Parathyroid adenoma (tissue), 2 donors: Measurements from ENCODE around the gene CDC25B.

Source experiments
- H2AFZ ChIP-seq: fragments of 300-600 bp; sonication (generic); one replicate; pipeline ENCODE4 v1.7.0; 2017; ENCODE audit warnings: antibody characterized with exemption, mild to moderate bottlenecking
- H3K27ac ChIP-seq: fragments of 300-600 bp; sonication (generic); one replicate; pipeline ENCODE4 v1.7.0; 2017
- H3K27me3 ChIP-seq: fragments of 300-600 bp; sonication (generic); one replicate; pipeline ENCODE4 v1.7.0; 2017; ENCODE audit warnings: low read length; ENCODE audit not compliant: control insufficient read depth, insufficient read depth
- H3K36me3 ChIP-seq: fragments of 300-600 bp; sonication (generic); one replicate; pipeline ENCODE4 v1.7.0; 2017; ENCODE audit warnings: low read length; ENCODE audit not compliant: control insufficient read depth, insufficient read depth
- H3K4me1 ChIP-seq: fragments of 300-600 bp; sonication (generic); one replicate; pipeline ENCODE4 v1.7.0; 2017; ENCODE audit warnings: control low read depth
- H3K4me2 ChIP-seq: fragments of 300-600 bp; sonication (generic); one replicate; pipeline ENCODE4 v1.7.0; 2017; ENCODE audit warnings: low read length
- H3K4me3 ChIP-seq: fragments of 300-600 bp; sonication (generic); one replicate; pipeline ENCODE4 v1.7.0; 2017; ENCODE audit warnings: low read depth, low read length
- H3K79me2 ChIP-seq: fragments of 300-600 bp; sonication (generic); one replicate; pipeline ENCODE4 v1.7.0; 2017; ENCODE audit warnings: control low read depth
- H3K9ac ChIP-seq: fragments of 300-600 bp; sonication (generic); one replicate; pipeline ENCODE4 v1.7.0; 2017; ENCODE audit warnings: mild to moderate bottlenecking
- H3K9me3 ChIP-seq: fragments of 300-600 bp; sonication (generic); one replicate; pipeline ENCODE4 v1.7.0; 2017; ENCODE audit warnings: low read length; ENCODE audit not compliant: control insufficient read depth
- CTCF ChIP-seq: fragments of 300-600 bp; sonication (generic); IDR thresholded peaks from one replicate; pipeline ENCODE4 v1.7.0; 2017; ENCODE audit warnings: antibody characterized with exemption, mild to moderate bottlenecking
- donor health status: primary hyperparathyroidism.

The CDC25B gene

GRCh38 chr20:3771552-3772058, 24.5 kb upstream of the CDC25B start:
- TF ChIP-seq CTCF = no peak
- H3K79me2 ChIP-seq = no peaks in the 10 kb centered on the region
- H3K4me3 ChIP-seq = no peak overlapping the region
- no peak overlapping the region for H3K4me2 ChIP-seq
- H3K9ac ChIP-seq = no peak overlapping the region
- H3K27ac ChIP-seq = no peak overlapping the region
- no peak overlapping the region for H2AFZ ChIP-seq
- no peaks in the 10 kb centered on the region for H3K4me1 ChIP-seq
- H3K36me3 ChIP-seq = no peaks in the 10 kb centered on the region
- H3K9me3 ChIP-seq = no peaks in the 10 kb centered on the region
- no peaks in the 10 kb centered on the region for H3K27me3 ChIP-seq

DNA sequence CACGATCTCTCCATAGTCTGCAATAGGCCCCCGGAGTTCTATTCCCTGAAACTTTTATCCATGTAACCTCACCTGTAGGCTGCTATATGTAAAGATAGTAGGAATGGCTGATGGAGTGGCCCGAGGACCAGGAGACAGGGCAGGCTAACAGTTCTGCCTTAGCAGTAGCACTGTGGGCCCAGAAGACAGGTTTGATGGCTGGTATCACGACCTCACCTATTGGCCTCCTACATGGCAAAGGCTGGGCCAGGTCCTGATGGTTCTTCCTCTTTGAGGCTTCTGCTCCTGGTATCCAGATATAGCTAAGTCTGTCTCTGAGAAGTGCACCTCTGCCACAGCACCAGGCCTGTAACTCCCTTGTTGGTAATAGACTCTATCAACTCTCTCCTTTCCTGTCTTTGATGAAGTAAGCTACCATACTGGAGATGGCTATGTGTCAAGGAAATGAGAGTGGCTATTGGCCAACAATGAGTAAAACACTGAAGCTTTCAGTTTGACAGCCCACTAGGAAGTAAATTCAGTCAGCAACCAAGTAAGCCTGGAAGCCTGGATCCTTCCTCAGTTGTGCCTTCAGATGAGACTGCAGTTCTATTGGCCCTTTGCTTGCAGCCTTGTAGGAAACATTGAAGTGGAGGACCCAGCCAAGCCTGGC, 20.5 kb upstream of the CDC25B start:
- no peak overlapping the region for H3K4me2 ChIP-seq
- no peaks in the 10 kb centered on the region for H3K36me3 ChIP-seq
- H3K4me1 ChIP-seq = peaks cover 8% of the 10 kb centered on the region
- H3K9ac ChIP-seq = no peak overlapping the region
- no peak overlapping the region for H3K4me3 ChIP-seq
- no peaks in the 10 kb centered on the region for H3K79me2 ChIP-seq
- no peaks in the 10 kb centered on the region for H3K9me3 ChIP-seq
- H2AFZ ChIP-seq = no peak overlapping the region
- no peaks in the 10 kb centered on the region for H3K27me3 ChIP-seq
- no peak overlapping the region for H3K27ac ChIP-seq
- no peak for TF ChIP-seq CTCF

GRCh38 chr20:3777381-3777715, 18.8 kb upstream of the CDC25B start:
- peak overlapping the region; percentile 86 for H3K4me2 ChIP-seq
- no peak overlapping the region for H3K9ac ChIP-seq
- no peaks in the 10 kb centered on the region for H3K9me3 ChIP-seq
- H3K36me3 ChIP-seq = no peaks in the 10 kb centered on the region
- TF ChIP-seq CTCF = no peak
- no peaks in the 10 kb centered on the region for H3K27me3 ChIP-seq
- peak overlapping the region; percentile 99 for H2AFZ ChIP-seq
- peak overlapping the region; percentile 60 for H3K4me3 ChIP-seq
- H3K4me1 ChIP-seq = peaks cover 11% of the 10 kb centered on the region
- no peaks in the 10 kb centered on the region for H3K79me2 ChIP-seq
- peak overlapping the region; percentile 27 for H3K27ac ChIP-seq

DNA sequence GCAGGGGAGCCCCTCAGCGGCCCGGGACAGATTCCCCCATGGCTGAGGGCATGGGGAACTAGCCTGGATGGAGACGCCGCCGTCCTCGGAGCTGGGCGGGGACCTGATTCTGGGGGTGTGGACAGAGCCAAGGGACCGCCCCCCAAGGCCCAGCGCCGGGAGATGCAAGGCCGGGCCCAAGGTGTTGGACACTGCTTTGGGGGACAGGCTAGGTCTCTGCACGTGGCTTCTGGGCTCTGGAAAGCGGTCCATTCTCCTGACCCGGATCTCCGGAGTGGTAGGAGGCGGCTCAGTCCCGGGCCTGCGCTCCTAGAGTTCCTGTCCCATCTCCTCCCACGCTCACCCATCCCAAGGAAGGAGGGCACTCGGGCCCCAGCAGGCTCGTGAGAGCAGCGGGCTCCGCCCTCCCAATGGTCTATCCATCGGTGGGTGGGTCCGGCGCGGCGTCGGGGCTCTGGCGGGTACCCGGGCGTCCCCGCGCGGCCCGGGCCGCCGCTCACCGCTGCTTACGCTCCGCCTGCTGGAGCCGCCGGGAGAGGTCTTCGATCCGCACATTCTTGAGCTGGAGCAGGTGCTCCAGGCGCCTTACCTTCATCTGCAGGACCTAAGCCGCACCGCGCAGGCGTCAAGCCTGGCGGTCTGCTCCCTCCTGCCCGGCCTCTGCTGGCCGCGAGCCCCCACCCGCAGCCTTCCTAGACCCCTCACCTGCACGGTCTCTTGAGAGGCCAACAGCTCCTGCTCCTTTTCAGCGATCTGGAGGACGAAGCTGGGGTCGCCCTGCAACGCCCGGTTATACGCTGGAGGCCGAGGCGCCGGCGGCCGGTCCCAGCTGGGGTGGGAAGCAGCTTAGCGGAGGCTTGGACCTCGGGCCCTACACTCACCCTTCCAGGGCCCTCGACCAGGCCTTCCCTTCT, 18.1 kb upstream of the CDC25B start:
- Histone ChIP-seq H3K4me2 (peak overlapping the region; percentile 86), H3K36me3 (no peaks in the 10 kb centered on the region), H3K79me2 (no peaks in the 10 kb centered on the region), H3K9ac (no peak overlapping the region), H3K27me3 (no peaks in the 10 kb centered on the region), H3K9me3 (no peaks in the 10 kb centered on the region), H3K4me3 (peak overlapping the region; percentile 60), H3K4me1 (peaks cover 11% of the 10 kb centered on the region), H2AFZ (peak overlapping the region; percentile 99), H3K27ac (peak overlapping the region; percentile 27)
- peak; percentile 12 for TF ChIP-seq CTCF
